ENCODE data around the gene PRR7. TPM values are rescaled to one million over a fixed set of nuclear protein-coding genes. Genes with fewer than 3 reads are reported as not detected.
"Not testable (repeated sequence)": the region's sequence is repeated elsewhere in the genome, so short reads cannot be mapped to it uniquely, and the experiment has no call there.

The PRR7 gene
- total RNA-seq, 1 donor from 2014 or later, result 8.8 TPM

DNA sequence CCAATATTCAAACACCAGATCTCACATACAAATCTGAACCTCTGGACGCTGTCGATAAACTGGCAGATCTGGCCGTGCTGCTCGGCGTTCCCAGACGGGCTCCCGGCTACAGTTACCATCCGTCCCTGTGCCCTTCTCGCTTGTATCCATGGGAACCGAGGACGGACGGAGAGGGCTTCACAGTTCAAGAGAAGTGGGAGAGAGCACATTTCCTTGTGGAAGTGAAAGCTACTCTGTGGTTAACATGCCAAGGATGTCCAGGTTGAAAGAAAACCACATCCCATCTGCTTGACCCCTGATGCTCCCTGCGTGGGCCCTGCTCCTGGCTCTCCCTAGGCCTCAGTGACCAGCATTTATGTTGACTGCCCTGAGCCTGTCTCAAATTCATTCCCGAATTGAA, 33.2 kb downstream of the PRR7 start:
- no peak overlapping the region for H3K4me3 Mint-ChIP-seq
- no peaks in the 10 kb centered on the region for H3K27me3 Mint-ChIP-seq
- peak overlapping the region; percentile 2 for H3K27ac Mint-ChIP-seq
- peaks cover 6% of the 10 kb centered on the region for H3K36me3 Mint-ChIP-seq
- no peak for TF ChIP-seq CTCF (conservative IDR thresholded peaks at IDR 0.05)
- no peaks in the 10 kb centered on the region for H3K9me3 Mint-ChIP-seq
- DNase-seq (ENCODE audit: extremely low spot score, unreplicated experiment), result no peak
- H3K4me1 Mint-ChIP-seq (ENCODE audit: unreplicated experiment), result peaks cover 28% of the 10 kb centered on the region

DNA sequence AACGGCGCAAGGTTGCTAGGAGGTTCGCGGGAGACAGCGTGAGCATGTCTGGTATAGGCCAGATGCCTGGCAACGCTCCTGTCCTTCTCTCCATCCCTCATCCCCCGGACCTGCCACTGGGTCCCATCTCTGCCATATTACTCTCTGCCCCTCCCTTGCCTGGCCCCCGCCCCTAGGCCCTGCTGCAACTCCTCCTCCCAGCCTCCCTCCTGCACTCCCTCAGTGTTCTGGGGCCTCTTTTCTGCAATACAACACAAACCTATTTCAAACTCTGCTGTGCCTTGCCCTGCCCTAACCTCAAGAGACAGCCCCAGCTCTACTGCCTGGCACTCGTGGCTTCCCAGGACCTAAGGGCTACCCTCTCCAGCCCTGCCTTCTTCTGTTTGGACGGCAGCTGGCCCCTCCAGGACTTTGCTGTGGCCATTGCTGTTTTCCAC, 35.8 kb downstream of the PRR7 start:
- Mint-ChIP-seq H3K9me3 (no peaks in the 10 kb centered on the region), H3K27ac (no peak overlapping the region), H3K4me1 (ENCODE audit: unreplicated experiment) (peaks cover 25% of the 10 kb centered on the region), H3K4me3 (no peak overlapping the region), H3K36me3 (peaks cover 9% of the 10 kb centered on the region), H3K27me3 (no peaks in the 10 kb centered on the region)
- peak; percentile 62 for DNase-seq (ENCODE audit: extremely low spot score, unreplicated experiment)
- no peak for TF ChIP-seq CTCF (conservative IDR thresholded peaks at IDR 0.05)

- no peaks in the 10 kb centered on the region for H3K9me3 Mint-ChIP-seq
- H3K4me3 Mint-ChIP-seq, result no peak overlapping the region
- no peaks in the 10 kb centered on the region for H3K27me3 Mint-ChIP-seq
- H3K27ac Mint-ChIP-seq, result no peak overlapping the region
- peaks cover 25% of the 10 kb centered on the region for H3K4me1 Mint-ChIP-seq (ENCODE audit: unreplicated experiment)
- DNase-seq (ENCODE audit: extremely low spot score, unreplicated experiment), result no peak
- H3K36me3 Mint-ChIP-seq, result peaks cover 9% of the 10 kb centered on the region
- TF ChIP-seq CTCF (conservative IDR thresholded peaks at IDR 0.05), result no peak
Measured at GRCh38 chr5:177483042-177483441, 36.4 kb downstream of the PRR7 start.

- DNase-seq (ENCODE audit: extremely low spot score, unreplicated experiment), result no peak
- Mint-ChIP-seq H3K27me3 (no peaks in the 10 kb centered on the region), H3K9me3 (no peaks in the 10 kb centered on the region), H3K4me1 (ENCODE audit: unreplicated experiment) (peaks cover 21% of the 10 kb centered on the region), H3K36me3 (peaks cover 9% of the 10 kb centered on the region), H3K4me3 (peak overlapping the region; percentile 25), H3K27ac (peak overlapping the region; percentile 48)
- TF ChIP-seq CTCF (conservative IDR thresholded peaks at IDR 0.05), result no peak
Measured at GRCh38 chr5:177483994-177484901, 37.6 kb downstream of the PRR7 start.

- TF ChIP-seq CTCF (conservative IDR thresholded peaks at IDR 0.05), result no peak
- Mint-ChIP-seq H3K9me3 (no peaks in the 10 kb centered on the region), H3K27me3 (no peaks in the 10 kb centered on the region), H3K4me3 (peak overlapping the region; percentile 25), H3K27ac (no peak overlapping the region), H3K36me3 (peaks cover 9% of the 10 kb centered on the region), H3K4me1 (ENCODE audit: unreplicated experiment) (peaks cover 13% of the 10 kb centered on the region)
- no peak for DNase-seq (ENCODE audit: extremely low spot score, unreplicated experiment)
Measured at GRCh38 chr5:177484902-177485549, 38.4 kb downstream of the PRR7 start.

DNA sequence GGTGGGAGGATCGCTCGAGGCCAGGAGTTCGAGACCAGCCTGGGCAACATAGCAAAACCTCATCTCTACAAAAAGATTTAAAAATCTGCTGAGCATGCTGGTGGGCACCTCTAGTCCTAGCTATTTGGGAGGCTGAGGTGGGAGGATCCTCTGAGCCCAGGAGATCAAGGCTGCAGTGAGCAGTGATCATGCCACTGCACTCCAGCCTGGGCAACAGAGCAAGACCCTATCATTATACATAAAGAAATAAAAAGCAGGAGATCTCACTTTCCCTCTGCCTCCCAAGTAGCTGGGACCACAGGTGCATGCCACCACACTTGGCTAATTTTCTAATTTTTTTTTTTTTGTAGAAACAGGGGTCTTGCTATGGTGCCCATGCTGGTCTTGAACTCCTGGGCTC, 39.1 kb downstream of the PRR7 start:
- not testable (repeated sequence) for H3K27me3 Mint-ChIP-seq

More for the DNA sequence above, 39.1 kb downstream of the PRR7 start:
- not testable (repeated sequence) for H3K36me3 Mint-ChIP-seq; H3K9me3 Mint-ChIP-seq; H3K4me3 Mint-ChIP-seq; DNase-seq (ENCODE audit: extremely low spot score, unreplicated experiment); H3K27ac Mint-ChIP-seq
- H3K4me1 Mint-ChIP-seq (ENCODE audit: unreplicated experiment), result peaks cover 11% of the 10 kb centered on the region

Measured in type B pancreatic cell (in vitro differentiated cells).